CD4-positive, alpha-beta T cell treated with Interleukin-6 at 100 ng/mL for 8 hours (primary cell): ENCODE results near the gene TLCD1.
"Not testable (repeated sequence)": the region's sequence is repeated elsewhere in the genome, so short reads cannot be mapped to it uniquely, and the experiment has no call there.

Experiments used
- DNase-seq: peaks from one replicate; pipeline ENCODE4 v3.0.0-alpha.2; 2020; ENCODE audit warnings: mixed read lengths, low spot score

TLCD1 gene

GRCh38 chr17:28728364-28729200 lies 2.5 kb upstream of the TLCD1 start, which contains the start of gene NEK8:
TSS of gene NEK8 (plus strand) at chr17:28728788. CDS start at chr17:28728814, 26 bp downstream.
- DNase-seq = peak; percentile 95

- DNase-seq = peak; percentile 90
These were observed 826 bp upstream of the TLCD1 start for GRCh38 chr17:28726627-28727491.

GRCh38 chr17:28725660-28726225 lies 290 bp downstream of the TLCD1 start:
- no peak for DNase-seq

- no peak for DNase-seq
These were observed 820 bp downstream of the TLCD1 start for GRCh38 chr17:28725166-28725659.

- DNase-seq = no peak
These were observed 1.4 kb downstream of the TLCD1 start for GRCh38 chr17:28724500-28725165.

GRCh38 chr17:28723836-28724499 lies 2.1 kb downstream of the TLCD1 start:
- DNase-seq = not testable (repeated sequence)

- no peak for DNase-seq
These were observed 2.7 kb downstream of the TLCD1 start for GRCh38 chr17:28723159-28723835.

- no peak for DNase-seq
These were observed 3.4 kb downstream of the TLCD1 start for GRCh38 chr17:28722417-28723158.

- DNase-seq = not testable (repeated sequence)
These were observed 5.1 kb downstream of the TLCD1 start for GRCh38 chr17:28720997-28721329.

GRCh38 chr17:28720247-28720996 lies 5.6 kb downstream of the TLCD1 start:
- no peak for DNase-seq

GRCh38 chr17:28719021-28719433 lies 7.0 kb downstream of the TLCD1 start:
- DNase-seq = no peak

GRCh38 chr17:28718333-28719020 lies 7.6 kb downstream of the TLCD1 start:
- no peak for DNase-seq

GRCh38 chr17:28717578-28718332 lies 8.3 kb downstream of the TLCD1 start, which contains the start of gene RAB34:
TSS of gene RAB34 (minus strand) at chr17:28717868. CDS start at chr17:28717266, 602 bp downstream.
- DNase-seq = no peak

- DNase-seq = no peak
These were observed 9.1 kb downstream of the TLCD1 start for GRCh38 chr17:28716740-28717577.

- no peak for DNase-seq
These were observed 10.8 kb downstream of the TLCD1 start for GRCh38 chr17:28715217-28715616.

GRCh38 chr17:28714281-28714680 lies 11.8 kb downstream of the TLCD1 start:
- DNase-seq = no peak
